Islet precursor cell (in vitro differentiated cells): ENCODE measurements around the gene PBX4.

Experiments used
- DNase-seq: peaks from one replicate; pipeline ENCODE4 v3.0.0-alpha.2; 2018

The PBX4 gene

GRCh38 chr19:19552798-19553197, 65.7 kb downstream of the PBX4 start:
- DNase-seq = peak; percentile 80

DNA sequence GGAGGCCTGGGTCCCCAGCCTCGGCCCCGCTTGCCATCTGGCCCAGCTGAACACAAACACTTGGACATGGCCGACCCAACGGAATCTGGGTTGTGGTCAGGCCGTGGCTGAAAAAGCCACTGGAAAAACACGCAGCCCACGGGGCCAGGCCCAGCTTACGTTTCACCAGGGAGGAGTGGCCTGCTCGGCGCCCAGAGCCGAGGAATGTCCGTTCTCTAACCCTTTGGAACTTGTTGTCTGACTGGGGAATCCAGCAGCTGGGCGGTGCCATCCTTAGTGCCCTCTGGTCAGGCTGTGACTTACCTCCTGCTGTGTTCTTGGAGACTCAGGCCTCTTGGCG, 66.7 kb downstream of the PBX4 start:
- DNase-seq = no peak

GRCh38 chr19:19550972-19551852, 67.3 kb downstream of the PBX4 start:
- DNase-seq = no peak

- peak; percentile 84 for DNase-seq
Observed at GRCh38 chr19:19550485-19550929, 68.0 kb downstream of the PBX4 start.

DNA sequence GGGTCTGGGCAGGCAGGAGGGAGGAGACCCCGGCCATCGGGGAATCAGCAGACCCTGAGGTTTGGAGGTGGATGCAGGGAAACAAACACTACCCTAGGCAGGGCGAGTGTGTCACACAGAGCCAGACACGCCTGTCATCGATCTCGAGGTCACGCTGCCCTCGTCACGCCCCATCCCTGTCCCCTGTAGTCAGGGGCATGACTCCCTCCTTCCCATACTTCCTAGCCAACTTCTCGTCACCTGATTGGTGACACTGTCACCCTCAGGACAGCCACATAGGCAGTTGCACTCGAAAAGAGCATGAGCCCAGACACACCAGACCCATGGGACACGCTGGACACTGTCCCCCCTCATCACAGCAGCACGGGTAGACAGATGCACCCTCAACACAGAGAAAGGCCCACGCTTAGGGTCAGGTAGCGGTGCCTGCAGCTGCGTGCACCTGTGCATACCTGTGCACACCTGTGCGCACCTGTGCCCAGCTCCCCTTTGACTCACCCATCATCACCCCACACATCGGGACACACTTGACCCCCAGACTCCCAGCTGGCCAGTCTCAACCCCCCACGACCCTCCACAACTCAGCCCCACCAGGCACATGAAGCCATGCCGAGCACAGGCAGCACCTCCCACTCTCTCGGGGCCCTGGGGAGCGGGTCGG, 68.6 kb downstream of the PBX4 start:
- no peak for DNase-seq

DNA sequence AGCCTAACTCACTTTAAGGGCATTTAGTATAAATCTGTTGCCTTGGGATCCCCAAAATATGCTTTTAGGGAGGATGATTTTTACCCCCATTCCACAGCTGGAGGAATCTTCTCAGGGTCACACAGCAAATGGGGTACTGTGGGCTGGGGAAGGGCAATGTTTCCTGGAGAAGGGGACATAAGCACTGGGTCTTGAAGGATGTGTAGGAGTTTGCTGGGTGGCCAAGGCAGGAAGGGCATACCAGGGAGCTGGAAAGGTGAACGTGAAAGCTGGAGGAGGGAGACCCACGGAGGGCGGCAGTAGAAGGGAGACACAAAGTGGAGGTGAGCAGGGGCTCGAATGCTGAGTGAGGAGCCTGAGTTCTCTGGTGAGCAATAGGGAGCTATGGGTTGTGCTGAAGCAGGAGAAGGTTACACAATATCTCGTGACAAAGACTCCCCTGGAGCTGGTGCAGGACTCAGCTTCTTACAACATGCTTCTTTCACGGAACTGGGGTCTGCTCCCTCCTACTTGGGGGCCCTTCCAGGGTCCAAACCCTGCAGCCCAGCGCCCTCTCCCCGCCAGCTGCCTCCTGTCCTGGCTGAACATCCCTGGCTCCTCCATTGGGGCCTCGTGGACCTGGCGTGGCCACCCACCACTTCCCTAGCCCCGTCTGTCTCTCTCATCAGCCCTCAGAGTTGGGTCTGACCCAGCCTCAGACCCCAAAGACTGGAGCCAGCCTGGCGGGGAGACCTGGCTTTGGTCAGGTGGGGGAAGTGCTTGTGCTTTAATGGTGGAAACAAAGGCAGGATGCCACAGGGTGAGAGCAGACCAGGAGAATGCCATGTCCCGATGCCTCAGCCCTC, 69.3 kb downstream of the PBX4 start:
- no peak for DNase-seq

GRCh38 chr19:19547674-19548336, 70.7 kb downstream of the PBX4 start:
- DNase-seq = no peak

DNA sequence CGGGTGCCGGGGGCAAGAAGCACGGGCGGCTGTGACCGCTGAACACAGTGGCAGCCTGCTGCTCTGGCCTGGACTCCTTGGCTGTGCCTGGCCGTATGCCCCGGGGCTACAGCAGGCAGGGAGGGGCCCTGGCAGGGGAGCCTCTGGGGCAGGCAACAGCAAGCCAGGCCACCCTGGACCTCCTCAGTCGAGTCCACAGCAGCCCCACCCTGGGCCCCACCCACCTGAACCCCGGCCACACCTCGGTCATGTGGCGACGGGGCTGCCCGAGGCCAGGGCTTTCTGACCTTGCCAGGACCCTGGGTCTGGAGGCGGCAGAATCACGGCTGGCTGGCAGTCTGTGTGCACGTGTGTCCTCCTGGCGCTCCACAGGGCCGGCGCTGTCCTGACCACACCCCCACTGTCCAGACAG, 71.7 kb downstream of the PBX4 start:
- no peak for DNase-seq

DNA sequence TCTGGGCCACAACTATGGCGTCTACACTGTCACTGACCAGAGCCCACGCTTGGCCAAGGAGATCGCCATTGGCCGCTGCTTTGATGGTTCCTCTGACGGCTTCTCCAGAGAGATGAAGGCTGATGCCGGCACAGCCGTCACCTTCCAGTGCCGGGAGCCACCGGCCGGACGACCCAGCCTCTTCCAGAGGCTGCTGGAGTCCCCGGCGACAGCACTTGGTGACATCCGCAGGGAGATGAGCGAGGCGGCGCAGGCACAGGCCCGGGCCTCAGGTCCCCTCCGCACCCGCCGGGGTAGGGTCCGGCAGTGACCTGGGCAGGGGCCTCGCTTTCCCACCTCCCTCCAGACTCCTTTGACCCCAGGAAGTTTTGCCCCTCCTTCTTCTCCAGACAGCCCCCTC, 72.8 kb downstream of the PBX4 start:
- no peak for DNase-seq

- no peak for DNase-seq
Observed at GRCh38 chr19:19544954-19545591, 73.4 kb downstream of the PBX4 start.

DNA sequence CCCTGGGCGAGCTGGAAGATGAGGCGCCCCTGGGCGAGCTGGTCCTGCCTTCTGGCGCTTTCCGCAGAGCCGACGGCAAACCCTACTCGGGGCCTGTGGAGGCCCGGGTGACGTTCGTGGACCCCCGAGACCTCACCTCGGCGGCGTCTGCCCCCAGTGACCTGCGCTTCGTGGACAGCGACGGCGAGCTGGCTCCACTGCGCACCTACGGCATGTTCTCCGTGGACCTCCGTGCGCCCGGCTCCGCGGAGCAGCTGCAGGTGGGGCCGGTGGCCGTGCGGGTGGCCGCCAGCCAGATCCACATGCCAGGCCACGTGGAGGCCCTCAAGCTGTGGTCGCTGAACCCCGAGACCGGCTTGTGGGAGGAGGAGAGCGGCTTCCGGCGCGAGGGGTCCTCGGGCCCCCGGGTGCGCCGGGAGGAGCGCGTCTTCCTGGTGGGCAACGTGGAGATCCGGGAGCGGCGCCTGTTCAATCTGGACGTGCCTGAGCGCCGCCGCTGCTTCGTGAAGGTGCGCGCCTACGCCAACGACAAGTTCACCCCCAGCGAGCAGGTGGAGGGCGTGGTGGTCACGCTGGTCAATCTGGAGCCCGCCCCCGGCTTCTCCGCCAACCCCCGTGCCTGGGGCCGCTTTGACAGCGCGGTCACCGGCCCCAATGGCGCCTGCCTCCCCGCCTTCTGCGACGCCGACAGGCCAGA, 74.1 kb downstream of the PBX4 start:
- DNase-seq = no peak

DNA sequence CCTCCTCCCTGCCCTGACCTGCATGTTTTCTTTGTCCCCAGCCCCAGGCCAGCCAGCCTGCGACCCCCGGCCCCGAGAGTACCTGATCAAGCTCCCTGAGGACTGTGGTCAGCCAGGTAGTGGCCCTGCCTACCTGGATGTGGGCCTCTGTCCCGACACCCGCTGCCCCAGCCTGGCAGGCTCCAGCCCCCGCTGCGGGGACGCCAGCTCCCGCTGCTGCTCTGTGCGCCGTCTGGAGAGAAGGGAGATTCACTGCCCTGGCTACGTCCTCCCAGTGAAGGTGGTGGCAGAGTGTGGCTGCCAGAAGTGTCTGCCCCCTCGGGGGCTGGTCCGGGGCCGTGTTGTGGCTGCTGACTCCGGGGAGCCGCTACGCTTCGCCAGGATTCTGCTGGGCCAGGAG, 74.8 kb downstream of the PBX4 start:
- DNase-seq = no peak

DNA sequence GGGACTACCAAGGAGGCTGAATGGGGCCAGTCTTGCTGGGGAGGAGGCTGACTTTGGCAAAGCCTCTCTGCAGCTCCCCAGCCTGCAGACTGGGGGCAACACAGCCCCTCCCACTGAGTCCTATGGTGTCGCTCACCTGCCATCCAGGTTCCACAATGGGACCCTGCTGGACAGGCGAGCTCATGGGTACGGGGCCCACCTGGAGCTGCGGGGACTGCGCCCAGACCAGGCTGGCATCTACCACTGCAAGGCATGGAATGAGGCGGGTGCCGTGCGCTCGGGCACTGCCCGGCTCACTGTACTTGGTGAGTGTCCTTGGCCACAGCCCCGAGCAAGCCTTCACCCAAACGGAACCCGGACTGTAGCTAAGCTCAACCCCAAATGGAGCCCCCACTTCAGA, 75.4 kb downstream of the PBX4 start:
- no peak for DNase-seq

GRCh38 chr19:19542507-19542906, 76.0 kb downstream of the PBX4 start:
- no peak for DNase-seq

- DNase-seq = no peak
Observed at GRCh38 chr19:19541616-19542015, 76.9 kb downstream of the PBX4 start.

DNA sequence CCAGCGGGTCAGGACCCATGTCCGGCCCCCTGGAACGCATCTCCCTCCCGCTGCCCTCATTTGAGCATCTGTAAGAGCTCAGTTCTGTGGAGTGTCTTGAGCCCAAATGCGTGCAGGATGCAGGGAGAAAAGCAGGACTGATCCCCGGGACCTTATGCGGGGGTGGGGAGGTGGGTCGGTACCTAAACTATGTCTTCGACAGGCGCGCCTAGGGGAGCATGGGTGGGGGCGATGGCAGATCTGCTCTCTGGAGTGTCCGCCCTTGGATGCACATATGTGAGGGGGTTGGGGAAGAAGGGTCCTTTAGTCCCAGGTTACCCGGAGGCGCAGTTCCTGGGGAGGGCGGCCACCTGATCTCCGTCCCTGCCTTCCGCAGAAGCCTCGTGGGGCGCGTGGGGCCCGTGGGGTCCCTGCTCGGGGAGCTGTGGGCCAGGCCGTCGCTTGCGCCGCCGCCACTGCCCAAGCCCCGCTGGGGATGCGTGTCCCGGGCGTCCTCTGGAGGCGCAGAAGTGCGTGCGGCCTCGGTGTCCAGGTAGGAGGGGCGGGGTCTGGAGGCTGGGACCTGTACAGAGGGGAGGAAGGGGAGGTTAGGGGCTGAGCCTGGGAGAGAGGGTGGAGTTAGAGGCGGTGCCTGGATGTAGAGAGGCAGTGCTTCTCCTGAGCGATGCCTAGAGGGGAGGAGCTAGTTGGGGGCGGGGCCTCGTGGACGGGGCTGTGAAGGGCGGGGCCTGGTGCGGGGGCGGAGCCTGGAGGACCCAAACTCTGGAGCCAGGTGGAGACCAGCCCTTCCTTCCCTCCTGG, 77.6 kb downstream of the PBX4 start:
- DNase-seq = peak; percentile 95

- DNase-seq = no peak
Observed at GRCh38 chr19:19540064-19540714, 78.3 kb downstream of the PBX4 start.

- DNase-seq = peak; percentile 57
Observed at GRCh38 chr19:19539698-19540063, 78.8 kb downstream of the PBX4 start.

DNA sequence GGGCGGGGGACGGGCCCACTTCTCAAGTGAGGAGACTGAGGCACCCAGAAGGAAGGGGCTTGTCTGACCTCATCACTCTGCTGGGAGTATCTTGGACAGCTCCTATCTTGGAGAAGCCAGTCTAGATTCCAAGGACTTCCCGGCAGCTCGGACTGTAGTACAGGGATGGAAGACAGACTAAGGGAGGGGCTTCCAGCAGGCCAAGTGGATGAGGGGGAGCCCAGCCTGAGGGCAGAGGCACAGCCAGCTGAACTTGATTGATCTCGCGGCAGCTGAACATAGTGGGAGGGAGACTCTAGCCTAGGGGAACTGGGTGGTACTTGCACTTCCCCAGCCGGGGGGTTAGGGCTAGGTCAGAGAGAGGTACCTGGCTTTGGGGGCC, 79.7 kb downstream of the PBX4 start:
- DNase-seq = no peak

GRCh38 chr19:19538061-19538784, 80.3 kb downstream of the PBX4 start, which contains the start of gene CILP2:
Gene CILP2 (plus strand): TSS chr19:19538265. CDS start chr19:19538350, 85 bp downstream.
- DNase-seq = peak; percentile 83
